Ishikawa (cell line): Measurements from ENCODE around the gene ZRANB1.

ENCODE experiments used
- CEBPB ChIP-seq: IDR thresholded peaks from 2 replicates; pipeline ENCODE4 v1.6.1; 2012
- CREB1 ChIP-seq: IDR thresholded peaks from 2 replicates; pipeline ENCODE4 v1.6.1; 2012; ENCODE audit warnings: low read depth
- EGR1 ChIP-seq: IDR thresholded peaks from 2 replicates; pipeline ENCODE4 v1.6.1; 2012
- EP300 ChIP-seq: IDR thresholded peaks from 2 replicates; pipeline ENCODE4 v1.6.1; 2012; ENCODE audit warnings: borderline replicate concordance
- FOXM1 ChIP-seq: IDR thresholded peaks from 2 replicates; pipeline ENCODE4 v1.6.1; 2012; ENCODE audit warnings: low read depth, borderline replicate concordance
- RAD21 ChIP-seq: IDR thresholded peaks from 2 replicates; pipeline ENCODE4 v1.6.1; 2012; ENCODE audit warnings: low read depth
- TAF1 ChIP-seq: IDR thresholded peaks from 2 replicates; pipeline ENCODE4 v1.6.1; 2012; ENCODE audit warnings: low read depth, mild to moderate bottlenecking
- TCF12 ChIP-seq: IDR thresholded peaks from 2 replicates; pipeline ENCODE4 v1.6.1; 2012; ENCODE audit warnings: low read depth
- TEAD4 ChIP-seq: IDR thresholded peaks from 2 replicates; pipeline ENCODE4 v1.6.1; 2012
- YY1 ChIP-seq: IDR thresholded peaks from 2 replicates; pipeline ENCODE4 v1.6.1; 2012; ENCODE audit warnings: low read depth
- ZBTB7A ChIP-seq: IDR thresholded peaks from 2 replicates; pipeline ENCODE4 v1.6.1; 2012; ENCODE audit warnings: low read depth
- TF ChIP-seq, protein P1 (sequence below): IDR thresholded peaks from 2 replicates; pipeline ENCODE4 v1.6.1; 2012
- TF ChIP-seq, protein P2 (sequence below): IDR thresholded peaks from 2 replicates; pipeline ENCODE4 v1.6.1; 2012
- TF ChIP-seq, protein P3 (sequence below): IDR thresholded peaks from 2 replicates; pipeline ENCODE4 v1.6.1; 2012; ENCODE audit warnings: low read depth, mild to moderate bottlenecking

DNA sequence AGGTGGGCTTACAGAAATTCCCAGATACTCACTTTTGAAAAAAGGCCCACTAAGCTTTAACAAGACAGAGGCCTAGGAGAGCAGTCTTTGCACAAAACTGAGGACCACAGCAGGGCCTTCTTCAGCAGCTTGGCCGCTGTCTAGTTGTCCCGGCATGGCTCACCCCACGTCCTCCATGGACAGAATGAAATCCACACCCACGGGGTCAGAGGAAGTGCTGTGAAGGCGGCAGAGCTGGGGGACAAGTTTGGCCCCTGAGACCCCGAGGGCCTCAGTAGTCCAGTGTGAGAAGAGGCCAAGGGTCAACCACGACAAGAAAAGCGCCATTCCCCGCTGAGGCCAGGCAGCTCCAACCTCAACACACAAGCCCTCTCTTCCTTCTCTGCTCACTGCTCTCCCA lies 78.9 kb downstream of the ZRANB1 start:
- TF ChIP-seq, protein P1, sequence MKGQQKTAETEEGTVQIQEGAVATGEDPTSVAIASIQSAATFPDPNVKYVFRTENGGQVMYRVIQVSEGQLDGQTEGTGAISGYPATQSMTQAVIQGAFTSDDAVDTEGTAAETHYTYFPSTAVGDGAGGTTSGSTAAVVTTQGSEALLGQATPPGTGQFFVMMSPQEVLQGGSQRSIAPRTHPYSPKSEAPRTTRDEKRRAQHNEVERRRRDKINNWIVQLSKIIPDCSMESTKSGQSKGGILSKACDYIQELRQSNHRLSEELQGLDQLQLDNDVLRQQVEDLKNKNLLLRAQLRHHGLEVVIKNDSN, result no peak
- TF ChIP-seq EP300 (no peak), YY1 (no peak), ZBTB7A (no peak), RAD21 (no peak), CREB1 (no peak), TCF12 (no peak), CEBPB (no peak), TAF1 (no peak), TEAD4 (no peak), FOXM1 (no peak), EGR1 (no peak)
- TF ChIP-seq, protein P2, sequence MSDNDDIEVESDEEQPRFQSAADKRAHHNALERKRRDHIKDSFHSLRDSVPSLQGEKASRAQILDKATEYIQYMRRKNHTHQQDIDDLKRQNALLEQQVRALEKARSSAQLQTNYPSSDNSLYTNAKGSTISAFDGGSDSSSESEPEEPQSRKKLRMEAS, result no peak
- TF ChIP-seq, protein P3, sequence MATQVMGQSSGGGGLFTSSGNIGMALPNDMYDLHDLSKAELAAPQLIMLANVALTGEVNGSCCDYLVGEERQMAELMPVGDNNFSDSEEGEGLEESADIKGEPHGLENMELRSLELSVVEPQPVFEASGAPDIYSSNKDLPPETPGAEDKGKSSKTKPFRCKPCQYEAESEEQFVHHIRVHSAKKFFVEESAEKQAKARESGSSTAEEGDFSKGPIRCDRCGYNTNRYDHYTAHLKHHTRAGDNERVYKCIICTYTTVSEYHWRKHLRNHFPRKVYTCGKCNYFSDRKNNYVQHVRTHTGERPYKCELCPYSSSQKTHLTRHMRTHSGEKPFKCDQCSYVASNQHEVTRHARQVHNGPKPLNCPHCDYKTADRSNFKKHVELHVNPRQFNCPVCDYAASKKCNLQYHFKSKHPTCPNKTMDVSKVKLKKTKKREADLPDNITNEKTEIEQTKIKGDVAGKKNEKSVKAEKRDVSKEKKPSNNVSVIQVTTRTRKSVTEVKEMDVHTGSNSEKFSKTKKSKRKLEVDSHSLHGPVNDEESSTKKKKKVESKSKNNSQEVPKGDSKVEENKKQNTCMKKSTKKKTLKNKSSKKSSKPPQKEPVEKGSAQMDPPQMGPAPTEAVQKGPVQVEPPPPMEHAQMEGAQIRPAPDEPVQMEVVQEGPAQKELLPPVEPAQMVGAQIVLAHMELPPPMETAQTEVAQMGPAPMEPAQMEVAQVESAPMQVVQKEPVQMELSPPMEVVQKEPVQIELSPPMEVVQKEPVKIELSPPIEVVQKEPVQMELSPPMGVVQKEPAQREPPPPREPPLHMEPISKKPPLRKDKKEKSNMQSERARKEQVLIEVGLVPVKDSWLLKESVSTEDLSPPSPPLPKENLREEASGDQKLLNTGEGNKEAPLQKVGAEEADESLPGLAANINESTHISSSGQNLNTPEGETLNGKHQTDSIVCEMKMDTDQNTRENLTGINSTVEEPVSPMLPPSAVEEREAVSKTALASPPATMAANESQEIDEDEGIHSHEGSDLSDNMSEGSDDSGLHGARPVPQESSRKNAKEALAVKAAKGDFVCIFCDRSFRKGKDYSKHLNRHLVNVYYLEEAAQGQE, result no peak
